ENCODE results near the gene CPAMD8. TPM values are rescaled to one million over a fixed set of nuclear protein-coding genes. Genes with fewer than 3 reads are reported as not detected.

The CPAMD8 gene
- total RNA-seq, 1 donor from 2014 or later: 54.3 TPM

- Histone ChIP-seq H3K4me1 (no peaks in the 10 kb centered on the region), H3K36me3 (peaks cover 68% of the 10 kb centered on the region), H3K4me3 (no peak overlapping the region), H3K27ac (no peak overlapping the region), H3K27me3 (ENCODE audit: low read depth) (no peaks in the 10 kb centered on the region), H3K9me3 (no peaks in the 10 kb centered on the region)
- TF ChIP-seq CTCF (IDR thresholded peaks at IDR 0.05): no peak
- ATAC-seq (no peak), DNase-seq (no peak)
- intact Hi-C loops (cut with DNase I): no loop called here
Observed at GRCh38 chr19:17054746-17055145, 28.1 kb upstream of the CPAMD8 start.

- Histone ChIP-seq H3K27ac (no peak overlapping the region), H3K9me3 (no peaks in the 10 kb centered on the region), H3K36me3 (peaks cover 56% of the 10 kb centered on the region), H3K27me3 (ENCODE audit: low read depth) (no peaks in the 10 kb centered on the region), H3K4me3 (no peak overlapping the region), H3K4me1 (no peaks in the 10 kb centered on the region)
- DNase-seq (no peak), ATAC-seq (peak; percentile 68 to 69)
- peak; percentile 65 for TF ChIP-seq CTCF (IDR thresholded peaks at IDR 0.05)
- intact Hi-C loops (cut with DNase I): no loop called here
Observed at GRCh38 chr19:17052439-17052838, 25.8 kb upstream of the CPAMD8 start.

- DNase-seq (no peak), ATAC-seq (peak; percentile 62 to 64)
- TF ChIP-seq CTCF (IDR thresholded peaks at IDR 0.05): no peak
- intact Hi-C loops (cut with DNase I): no loop called here
- no peak overlapping the region for H3K27ac ChIP-seq
- no peaks in the 10 kb centered on the region for H3K27me3 ChIP-seq (ENCODE audit: low read depth)
- no peak overlapping the region for H3K4me3 ChIP-seq
- H3K4me1 ChIP-seq: no peaks in the 10 kb centered on the region
- H3K9me3 ChIP-seq: no peaks in the 10 kb centered on the region
- H3K36me3 ChIP-seq: peaks cover 42% of the 10 kb centered on the region
Observed at GRCh38 chr19:17049711-17050280, 23.2 kb upstream of the CPAMD8 start.

- Histone ChIP-seq H3K9me3 (no peaks in the 10 kb centered on the region), H3K27me3 (ENCODE audit: low read depth) (no peaks in the 10 kb centered on the region), H3K36me3 (peaks cover 34% of the 10 kb centered on the region), H3K4me3 (no peak overlapping the region), H3K27ac (no peak overlapping the region), H3K4me1 (no peaks in the 10 kb centered on the region)
- TF ChIP-seq CTCF (IDR thresholded peaks at IDR 0.05): no peak
- intact Hi-C loops (cut with DNase I): no loop called here
- DNase-seq: no peak
- ATAC-seq: no peak
Observed at GRCh38 chr19:17048885-17049453, 22.4 kb upstream of the CPAMD8 start.

GRCh38 chr19:17045907-17046502 lies 19.4 kb upstream of the CPAMD8 start:
- Histone ChIP-seq H3K9me3 (no peaks in the 10 kb centered on the region), H3K4me3 (no peak overlapping the region), H3K36me3 (peaks cover 16% of the 10 kb centered on the region), H3K27ac (no peak overlapping the region), H3K4me1 (peaks cover 10% of the 10 kb centered on the region), H3K27me3 (ENCODE audit: low read depth) (no peaks in the 10 kb centered on the region)
- ATAC-seq: no peak
- no peak for DNase-seq
- no peak for TF ChIP-seq CTCF (IDR thresholded peaks at IDR 0.05)
- intact Hi-C loops (cut with DNase I): no loop called here

Data from lower lobe of right lung (tissue), 2 donors.